GM18858 (cell line): ENCODE results near the gene IL17RD.

Experiments
- ATAC-seq: cut with Tn5 transposase; IDR thresholded peaks from one replicate; pipeline ENCODE4 v1.9.1; 2021; ENCODE audit not compliant: unreplicated experiment

The IL17RD gene

DNA sequence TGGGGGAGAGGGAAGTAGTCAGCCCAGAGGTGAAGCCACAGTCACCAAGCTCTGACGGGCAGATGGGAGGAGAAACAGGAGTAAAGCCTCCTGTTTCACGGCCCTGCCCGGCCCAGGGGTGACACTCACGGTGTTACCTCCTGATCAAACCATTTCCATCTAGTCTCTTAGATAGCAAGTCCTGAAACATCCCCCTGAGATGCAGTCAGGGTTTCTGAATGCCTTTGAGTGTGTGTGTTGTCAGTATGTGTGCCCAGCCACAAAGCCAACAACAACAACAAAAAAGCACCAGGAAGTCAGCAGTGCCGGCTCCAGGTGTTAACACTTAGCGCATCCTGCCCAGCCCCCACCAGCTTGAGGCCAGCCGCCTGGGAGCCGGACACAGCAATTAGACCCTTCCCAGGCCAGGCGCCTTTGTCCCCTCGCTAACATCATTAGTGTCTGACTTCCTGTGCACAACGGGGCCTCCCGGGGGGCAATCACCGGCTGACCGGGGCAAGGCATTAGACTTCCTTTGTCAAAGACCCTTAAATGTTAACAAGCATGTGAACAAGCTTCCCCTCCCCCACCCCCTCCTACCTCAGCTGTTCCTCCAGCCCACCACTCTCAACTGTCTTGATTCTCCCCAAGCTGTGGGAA, 34.5 kb downstream of the IL17RD start:
- ATAC-seq, result no peak

DNA sequence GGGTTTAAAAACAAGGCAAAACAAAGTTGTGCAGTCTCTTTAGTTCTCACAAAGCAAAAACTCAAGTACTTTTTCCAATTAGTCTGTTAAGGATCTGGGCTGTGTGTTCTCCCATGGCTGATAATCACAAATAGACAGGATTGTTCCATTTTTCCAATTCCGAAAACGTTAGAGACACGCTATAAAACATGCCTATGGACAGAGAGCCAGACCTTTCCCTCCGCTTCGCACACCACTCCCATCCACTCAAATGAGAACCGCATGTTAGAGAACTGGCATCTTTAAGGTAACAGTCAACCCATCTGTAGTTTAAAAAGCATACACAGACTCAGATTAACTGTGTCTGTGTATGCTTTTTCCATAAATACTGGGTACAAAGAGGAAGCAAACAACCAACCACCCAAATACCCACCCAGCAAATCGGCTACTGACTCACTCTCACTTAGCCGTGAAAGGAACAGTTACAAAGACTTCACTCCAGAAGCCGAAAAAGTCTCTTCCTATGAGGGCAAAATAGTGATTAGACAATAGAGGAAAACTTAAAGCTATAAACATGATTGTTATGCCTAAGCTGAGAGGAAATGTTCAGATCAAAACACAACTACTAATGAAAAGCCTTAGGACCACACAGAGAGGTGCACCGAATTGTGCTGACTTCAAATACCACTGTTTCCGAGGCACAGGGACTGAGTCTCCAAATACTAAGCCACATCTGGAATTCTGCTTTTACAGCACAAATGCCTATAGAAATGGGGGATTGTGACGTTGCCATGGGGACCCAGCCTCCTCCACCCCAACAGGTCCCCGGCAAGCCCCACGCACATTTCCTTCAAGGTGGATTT, 36.1 kb downstream of the IL17RD start:
- no peak for ATAC-seq

GRCh38 chr3:57127891-57128518, 37.1 kb downstream of the IL17RD start:
- no peak for ATAC-seq

DNA sequence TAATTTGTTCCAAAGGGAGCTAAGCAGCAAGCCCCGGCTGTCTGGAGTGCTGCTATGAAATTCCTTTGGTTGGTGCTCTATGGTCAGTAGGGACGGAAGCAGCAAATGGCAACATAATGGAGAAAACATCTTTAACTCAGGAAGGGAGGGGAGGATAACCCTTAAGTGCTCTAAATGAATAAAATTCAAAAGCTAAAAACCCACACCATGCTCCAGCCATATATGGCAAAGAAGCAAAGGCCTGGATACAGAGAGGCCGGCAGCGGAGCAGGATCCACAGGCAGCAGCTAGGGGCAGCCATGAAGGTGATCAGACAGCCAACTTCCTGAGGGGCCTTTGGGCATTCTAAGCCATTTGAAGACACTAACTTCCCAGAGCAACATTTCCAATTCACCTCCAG, 38.9 kb downstream of the IL17RD start:
- no peak for ATAC-seq

GRCh38 chr3:57120451-57121174, 44.5 kb downstream of the IL17RD start:
- ATAC-seq, result no peak

DNA sequence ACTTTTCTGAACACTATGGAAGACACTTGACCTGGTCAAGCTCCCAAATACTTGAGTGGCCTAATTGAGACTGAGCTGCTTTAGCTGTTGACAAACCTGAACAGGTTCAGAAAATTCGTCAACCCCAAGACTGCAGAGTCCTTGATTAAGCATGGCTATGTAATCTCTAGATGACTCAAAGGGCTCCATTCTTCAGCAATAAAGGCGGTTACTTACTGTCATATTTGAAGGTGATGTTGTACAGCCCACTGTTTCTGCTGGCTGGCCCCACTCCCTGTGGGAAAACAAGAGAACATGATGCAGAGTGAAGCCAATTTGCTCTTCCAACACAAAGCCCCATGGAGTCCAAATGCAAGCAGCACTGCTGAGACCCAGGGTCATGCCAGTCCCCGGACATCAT, 45.1 kb downstream of the IL17RD start:
- no peak for ATAC-seq

- ATAC-seq, result no peak
These were observed 46.9 kb downstream of the IL17RD start for GRCh38 chr3:57118254-57118653.

DNA sequence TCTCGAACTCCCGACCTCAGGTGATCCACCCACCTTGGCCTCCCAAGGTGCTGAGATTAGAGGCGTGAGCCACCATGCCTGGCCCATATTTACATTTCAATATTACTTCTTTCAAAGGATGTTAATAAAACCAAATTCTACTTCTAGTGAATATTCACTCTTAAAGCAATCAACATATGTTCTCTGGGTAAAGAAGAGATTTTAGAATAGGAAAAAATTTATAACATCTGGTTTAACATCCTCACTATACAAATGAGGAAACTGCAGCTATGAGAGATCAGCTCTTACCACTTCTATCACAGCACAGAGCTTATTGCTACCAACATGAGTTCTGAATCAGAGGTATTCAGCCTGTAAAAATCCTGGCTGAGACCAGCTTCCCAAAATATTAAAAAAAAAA, 48.7 kb downstream of the IL17RD start:
- ATAC-seq, result no peak

- no peak for ATAC-seq
These were observed 52.9 kb downstream of the IL17RD start for GRCh38 chr3:57112206-57112605.

DNA sequence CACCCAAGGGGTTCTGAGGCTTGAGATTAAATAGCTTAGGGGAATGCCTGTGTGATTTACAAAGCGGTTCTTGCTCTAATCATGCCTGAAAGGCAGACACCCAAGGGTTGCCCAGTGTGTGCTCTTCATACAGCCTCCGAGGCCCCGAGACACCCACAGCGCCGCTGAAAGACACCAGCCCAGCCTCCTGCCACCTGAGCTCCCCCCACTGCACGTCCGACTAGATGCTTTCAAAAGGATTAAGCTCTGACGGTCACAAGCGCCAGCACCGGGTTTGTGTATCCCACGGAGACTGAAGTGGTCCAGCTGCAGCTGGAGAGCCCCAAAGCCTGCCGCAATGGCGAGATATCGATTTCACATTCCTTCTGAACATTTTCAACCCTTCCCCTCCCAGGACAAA, 54.4 kb downstream of the IL17RD start:
- ATAC-seq, result no peak

- ATAC-seq, result no peak
These were observed 54.9 kb downstream of the IL17RD start for GRCh38 chr3:57110214-57110613.

DNA sequence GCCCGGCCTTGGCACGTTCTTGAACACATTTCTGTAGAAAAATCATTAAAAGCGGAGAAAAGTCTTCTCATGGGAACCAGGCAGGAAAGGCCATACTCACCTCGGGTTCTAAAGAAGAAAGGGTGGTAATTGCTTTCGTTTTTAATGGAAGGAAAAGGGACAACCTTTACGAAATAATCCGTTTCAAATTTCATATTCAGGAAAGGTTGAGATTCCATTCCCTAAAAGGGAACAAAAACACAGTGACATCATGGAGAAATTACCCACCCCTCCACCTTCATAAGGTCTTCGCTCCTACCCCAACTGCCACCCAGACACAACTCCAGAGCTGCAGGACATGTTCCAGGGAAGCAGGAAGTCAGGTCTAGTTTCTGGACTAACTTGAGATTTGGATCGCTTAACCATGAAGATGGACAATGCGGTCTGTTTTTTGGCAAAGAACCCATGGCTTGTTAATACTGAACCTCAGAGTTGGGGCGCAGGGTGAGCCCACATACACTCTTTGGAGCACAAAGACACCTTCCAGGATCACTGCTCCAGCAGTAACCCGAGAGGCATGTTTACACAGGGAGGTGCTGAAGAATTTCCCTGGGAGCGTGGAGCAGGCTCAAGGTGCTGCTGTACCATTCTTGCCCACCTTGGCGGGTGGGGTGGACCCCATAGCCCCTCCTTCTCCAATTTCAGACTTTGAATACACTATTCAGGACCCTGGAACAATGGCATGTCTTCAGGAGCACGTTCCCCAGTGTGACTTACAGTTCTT, 55.5 kb downstream of the IL17RD start:
- no peak for ATAC-seq

DNA sequence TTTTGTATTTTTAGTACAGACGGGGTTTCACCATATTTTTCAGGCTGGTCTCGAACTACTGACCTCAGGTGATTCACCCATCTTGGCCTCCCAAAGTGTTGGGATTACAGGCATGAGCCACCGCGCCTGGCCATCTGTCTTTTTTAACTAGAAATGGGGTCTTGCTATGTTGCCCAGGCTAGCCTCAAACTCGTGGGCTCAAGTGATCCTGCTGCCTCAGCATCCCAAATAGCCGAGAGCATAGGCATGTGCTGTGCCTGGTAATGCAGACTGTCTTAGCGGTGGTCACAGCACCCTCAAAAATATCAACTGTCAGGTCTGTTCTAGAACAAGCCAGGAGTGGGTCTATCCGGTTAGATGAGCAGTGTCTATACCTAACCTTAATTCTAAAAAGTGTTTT, 56.5 kb downstream of the IL17RD start:
- no peak for ATAC-seq

GRCh38 chr3:57105585-57105984, 59.6 kb downstream of the IL17RD start:
- ATAC-seq, result no peak

DNA sequence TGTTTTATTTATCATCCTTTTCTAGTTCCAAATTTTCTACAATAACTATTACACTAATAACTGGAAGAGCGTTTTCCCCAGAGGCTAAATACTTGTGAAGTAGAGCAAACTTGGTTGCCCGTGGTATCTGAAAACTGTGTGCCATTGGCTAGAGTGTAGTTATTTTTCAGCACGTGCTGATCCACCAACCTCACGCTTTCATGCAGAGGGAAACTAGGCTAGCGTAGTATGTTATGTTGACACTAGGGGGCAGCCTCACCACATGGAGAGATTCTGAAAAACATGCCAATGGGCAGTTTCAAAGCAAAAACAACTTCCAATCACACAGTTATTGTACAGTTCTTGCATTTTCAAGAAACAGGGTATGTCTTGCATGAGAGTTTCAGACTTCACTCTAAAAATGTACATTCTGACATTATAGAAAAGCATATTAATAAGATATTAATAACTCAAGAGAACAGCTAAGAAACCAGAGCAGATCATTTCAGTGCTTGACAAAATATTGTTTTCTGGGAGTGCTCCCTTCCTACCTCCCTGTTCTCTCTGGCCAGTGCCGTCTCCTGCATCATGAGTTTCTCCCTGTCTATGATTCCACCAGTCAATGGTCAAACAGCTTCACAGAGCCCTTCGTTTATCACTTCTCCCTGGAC, 65.0 kb downstream of the IL17RD start:
- ATAC-seq, result no peak

DNA sequence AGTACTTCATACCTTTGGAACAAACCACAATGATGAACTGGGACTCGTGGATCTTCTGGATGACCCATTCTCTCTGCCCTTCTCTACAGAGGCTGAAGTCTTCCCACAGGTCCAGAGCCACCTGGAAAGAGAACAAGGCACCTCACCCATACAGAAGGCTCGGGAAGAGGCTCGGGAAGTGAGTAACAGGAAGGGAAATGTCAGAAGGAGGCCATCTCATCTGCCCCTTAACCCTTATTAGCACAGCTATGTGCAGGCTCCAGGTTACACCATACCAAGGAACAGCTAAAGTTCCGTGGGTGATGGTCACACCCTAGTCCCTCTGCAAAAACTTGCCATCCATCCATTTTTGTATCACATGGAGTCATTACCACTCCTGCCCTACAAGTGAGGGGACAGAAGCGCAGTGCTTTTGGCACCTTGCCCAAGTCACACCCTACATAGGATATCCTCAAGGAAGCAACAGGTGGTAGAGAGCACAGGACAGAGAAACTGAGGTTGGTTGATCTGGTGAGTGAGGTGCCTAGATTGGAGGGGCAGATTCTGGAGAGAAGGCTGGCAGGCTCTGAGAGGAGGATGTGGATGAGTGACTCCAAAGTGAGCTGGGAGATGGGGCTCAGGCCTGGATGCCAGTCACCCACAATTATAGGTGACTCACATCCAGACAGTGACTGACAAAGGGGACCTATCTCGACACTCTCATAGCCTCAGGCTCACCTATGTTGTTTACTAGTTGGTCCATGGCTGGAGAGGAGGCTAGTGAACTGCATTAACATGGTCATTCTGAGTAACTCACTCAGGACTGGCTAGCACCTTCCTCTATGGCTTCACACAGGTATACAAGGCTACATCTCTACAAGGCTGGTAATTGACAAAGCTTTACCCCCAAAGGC, 66.5 kb downstream of the IL17RD start:
- no peak for ATAC-seq

DNA sequence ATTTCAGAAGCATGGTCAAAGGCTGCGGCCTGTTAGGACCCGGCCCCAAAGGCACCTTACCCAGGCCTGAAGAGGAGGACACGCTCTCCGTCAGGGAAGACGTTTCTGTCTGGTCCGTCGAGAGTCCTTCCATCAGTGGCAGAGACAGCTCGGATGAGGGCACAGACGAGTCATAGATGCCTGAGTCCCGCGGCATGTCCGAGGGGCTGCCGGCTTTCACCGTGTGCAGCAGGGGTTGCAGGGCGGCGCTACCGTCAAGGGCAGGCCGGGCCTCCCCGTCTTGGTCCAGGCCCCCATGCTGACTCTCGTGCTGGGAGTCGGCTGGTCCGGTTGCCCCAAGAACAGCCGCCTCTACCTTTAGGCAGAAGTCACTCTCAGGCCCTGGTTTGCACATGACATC, 67.6 kb downstream of the IL17RD start:
- ATAC-seq, result no peak

- no peak for ATAC-seq
These were observed 69.8 kb downstream of the IL17RD start for GRCh38 chr3:57095363-57095762.

GRCh38 chr3:57094575-57094974, 70.6 kb downstream of the IL17RD start:
- ATAC-seq, result no peak
